Hepatocyte (in vitro differentiated cells): ENCODE measurements around the gene PTPRE.

Experiments
- CTCF ChIP-seq: fragments of 200-600 bp; sonication (generic); IDR thresholded peaks from 2 replicates; pipeline ENCODE4 v1.5.1; 2016; ENCODE audit warnings: antibody characterized with exemption, mild to moderate bottlenecking; ENCODE audit not compliant: poor library complexity
- EZH2 ChIP-seq: fragments of 200-600 bp; sonication (generic); IDR thresholded peaks from 2 replicates; pipeline ENCODE4 v1.6.1; 2016; ENCODE audit warnings: antibody characterized with exemption, mild to moderate bottlenecking, borderline replicate concordance

- TF ChIP-seq CTCF (no peak), EZH2 (no peak)
Observed at GRCh38 chr10:128064970-128065580, 158.2 kb downstream of the PTPRE start.
